GM19035 (cell line): ENCODE results near the gene ASAP2.

Experiments
- ATAC-seq: cut with Tn5 transposase; IDR thresholded peaks from one replicate; pipeline ENCODE4 v1.9.1; 2021; ENCODE audit not compliant: unreplicated experiment

ASAP2 gene

GRCh38 chr2:9205963-9206948 is at the start of gene ASAP2:
ASAP2 (plus strand) TSS chr2:9206812; CDS start chr2:9207105, 293 bp downstream.
- ATAC-seq: peak; percentile 68

GRCh38 chr2:9158786-9159779 is 47.5 kb upstream of the ASAP2 start:
- ATAC-seq: no peak

DNA sequence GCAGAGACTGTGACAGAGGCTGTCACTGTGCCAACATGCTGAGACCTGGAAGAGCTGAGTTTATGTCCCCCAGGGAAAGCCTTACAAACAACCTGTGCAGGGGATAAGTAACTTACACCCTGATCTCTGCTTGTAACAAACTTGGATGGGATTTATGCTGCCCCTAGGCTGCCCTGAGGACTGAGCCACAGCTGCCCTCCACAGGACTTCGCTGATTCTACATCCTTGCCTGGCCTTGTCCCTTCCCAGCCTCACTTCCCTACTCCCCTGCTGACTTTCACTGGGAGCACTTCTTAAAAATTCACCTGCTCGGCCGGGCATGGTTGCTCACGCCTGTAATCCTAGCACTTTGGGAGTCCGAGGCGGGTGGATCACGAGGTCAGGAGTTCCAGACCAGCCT is 45.9 kb upstream of the ASAP2 start:
- no peak for ATAC-seq

- ATAC-seq: no peak
These were observed 43.8 kb upstream of the ASAP2 start for GRCh38 chr2:9162841-9163240.

DNA sequence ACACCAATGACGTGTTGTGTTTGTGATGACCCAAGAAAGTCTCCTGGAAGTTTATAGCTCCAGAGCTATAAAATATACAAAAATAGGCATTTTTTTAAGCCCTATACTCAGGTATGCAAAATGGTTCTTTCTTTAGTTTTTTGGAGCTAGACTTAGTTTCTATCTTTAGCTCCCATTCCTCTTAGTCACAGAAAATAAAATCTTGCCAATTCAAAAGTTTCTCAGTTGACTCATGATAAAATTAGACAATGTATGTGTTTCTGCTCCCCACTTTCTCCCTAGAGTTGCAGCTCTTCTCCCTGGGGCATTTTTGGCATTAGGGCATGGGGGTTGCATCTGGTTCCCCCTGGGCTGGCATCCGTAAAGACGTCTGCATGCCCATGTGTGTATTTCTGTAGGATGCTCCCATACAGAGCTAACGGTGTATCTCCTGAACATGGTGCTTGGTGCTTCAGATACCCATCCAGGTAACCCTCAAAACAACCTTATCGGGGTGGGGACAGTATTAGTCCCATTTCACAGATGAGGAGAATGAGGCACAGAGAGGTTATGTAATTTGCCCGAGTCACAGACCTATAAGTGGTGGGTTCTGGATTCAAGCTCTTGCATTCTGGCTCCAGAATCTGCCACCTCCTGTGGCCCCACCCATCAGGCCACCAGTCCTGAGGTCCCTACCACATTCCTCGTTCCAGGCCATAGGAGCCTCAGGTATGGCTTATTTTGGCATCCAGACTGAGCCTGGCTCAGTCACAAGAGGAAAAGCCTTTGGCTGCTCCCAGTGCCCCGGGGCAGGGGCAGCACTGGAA is 43.1 kb upstream of the ASAP2 start:
- no peak for ATAC-seq

DNA sequence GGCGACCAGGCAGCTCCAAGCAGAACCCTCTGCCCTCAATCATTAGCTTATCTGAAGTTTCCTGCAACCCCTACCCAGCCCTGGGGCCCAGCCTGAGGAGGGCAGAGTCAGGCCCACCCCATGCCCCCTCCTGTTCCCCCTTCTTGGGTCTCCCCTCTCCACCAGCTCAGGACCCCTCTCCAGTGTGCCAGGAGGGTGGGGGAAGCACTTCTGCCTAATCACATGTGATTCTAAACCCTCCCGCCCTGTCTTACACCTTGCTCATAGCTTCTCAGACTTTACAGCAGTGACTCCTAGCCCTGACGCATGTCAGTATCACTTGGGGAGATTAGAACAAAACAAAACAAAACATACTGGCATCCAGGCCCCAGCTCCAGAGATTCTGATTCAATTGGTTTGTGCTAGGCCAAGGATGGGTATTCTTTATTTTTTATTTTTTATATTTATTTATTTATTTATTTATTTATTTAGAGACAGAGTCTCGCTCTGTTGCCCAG is 42.5 kb upstream of the ASAP2 start:
- no peak for ATAC-seq

- ATAC-seq: no peak
These were observed 41.0 kb upstream of the ASAP2 start for GRCh38 chr2:9165625-9166024.

DNA sequence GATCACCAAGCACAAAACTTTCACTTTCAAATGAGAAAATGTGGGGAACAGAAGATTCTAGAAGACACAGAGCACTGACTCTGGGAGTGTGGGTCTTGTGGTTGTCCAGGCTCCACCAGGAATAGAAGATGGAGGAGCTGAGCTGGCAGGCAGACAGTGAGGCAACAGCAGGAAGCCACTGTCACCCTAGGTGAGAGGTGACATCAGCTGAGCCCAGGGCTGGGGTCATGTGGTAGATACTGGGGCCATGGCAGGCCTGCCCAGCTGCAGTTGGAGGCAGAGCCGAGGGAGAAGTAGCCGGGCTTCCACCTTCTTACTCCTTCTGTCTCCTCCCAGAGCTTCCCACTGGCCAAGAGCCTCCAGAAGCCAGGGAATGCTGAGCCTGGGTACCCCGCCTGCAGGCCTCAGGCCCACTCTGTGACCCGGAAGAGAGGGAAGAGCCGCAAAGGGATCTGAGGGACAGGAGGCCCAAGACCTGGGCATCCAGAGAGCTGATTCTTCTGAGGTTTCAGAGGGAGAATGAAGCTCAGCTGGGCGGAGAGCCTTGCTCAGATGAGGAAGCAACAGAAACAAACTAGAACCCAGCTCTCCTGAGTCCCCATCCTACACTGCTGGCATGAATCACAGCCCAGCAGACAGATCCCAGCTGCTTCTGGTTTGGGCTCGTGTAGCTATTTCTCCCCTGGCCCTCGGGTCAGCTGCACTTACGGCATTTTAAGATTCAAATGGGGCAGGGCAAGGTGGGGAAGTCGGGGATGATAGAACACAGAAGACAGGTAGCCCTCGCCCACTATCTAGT is 39.8 kb upstream of the ASAP2 start:
- ATAC-seq: no peak

GRCh38 chr2:9167718-9168657 is 38.6 kb upstream of the ASAP2 start:
- no peak for ATAC-seq

DNA sequence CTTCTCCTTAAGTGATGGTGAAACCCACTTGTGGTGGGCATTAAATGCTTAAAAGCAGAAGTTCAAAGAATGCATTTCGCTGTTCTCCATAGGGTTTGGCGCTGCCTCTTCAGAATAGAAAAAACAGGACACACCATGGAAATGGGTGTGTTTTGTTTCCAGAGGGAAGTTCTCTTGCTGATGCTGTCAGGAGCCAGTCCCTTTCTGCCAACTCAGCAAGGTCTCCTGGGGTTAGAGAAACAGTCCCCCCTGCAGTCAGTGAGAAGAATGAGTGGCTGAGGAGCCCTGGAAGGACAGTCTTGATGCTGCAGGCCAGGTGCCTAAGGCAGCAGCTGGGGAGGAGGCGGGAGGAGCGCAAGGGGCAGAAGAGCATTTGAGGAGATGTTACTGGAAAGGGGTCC is 37.8 kb upstream of the ASAP2 start:
- ATAC-seq: no peak

- ATAC-seq: no peak
These were observed 37.1 kb upstream of the ASAP2 start for GRCh38 chr2:9169349-9170107.

DNA sequence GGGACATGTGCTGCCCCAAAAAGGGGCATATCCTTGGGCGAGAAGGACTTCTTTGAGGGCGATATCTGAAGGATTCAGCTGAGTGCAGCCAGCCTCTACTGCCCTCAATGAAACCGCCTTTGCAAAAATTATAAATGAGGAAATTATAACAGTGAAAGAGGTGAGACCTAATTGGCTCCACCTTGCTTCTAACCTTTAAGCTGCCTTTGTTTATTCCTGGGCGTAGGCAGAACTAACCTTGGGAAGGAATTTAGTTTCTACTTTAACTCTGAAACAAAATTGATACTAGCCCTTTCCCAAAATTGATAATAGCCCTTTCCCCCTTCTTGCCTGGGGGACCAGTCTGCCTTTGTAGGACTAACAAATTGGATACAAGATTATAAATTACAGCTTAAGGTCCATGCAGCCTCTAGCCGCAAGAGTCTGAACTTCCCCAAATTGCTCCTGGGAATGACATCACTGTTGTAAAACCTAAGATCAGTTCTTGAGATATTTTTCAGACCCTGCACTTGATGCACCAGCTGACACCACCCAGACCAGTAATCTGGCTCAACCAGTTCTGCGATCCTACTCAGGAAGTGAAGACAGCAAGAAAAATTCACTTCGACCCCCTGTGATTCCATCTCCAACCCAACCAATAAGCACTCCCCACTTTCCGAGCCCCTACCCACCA is 36.0 kb upstream of the ASAP2 start:
- ATAC-seq: no peak

DNA sequence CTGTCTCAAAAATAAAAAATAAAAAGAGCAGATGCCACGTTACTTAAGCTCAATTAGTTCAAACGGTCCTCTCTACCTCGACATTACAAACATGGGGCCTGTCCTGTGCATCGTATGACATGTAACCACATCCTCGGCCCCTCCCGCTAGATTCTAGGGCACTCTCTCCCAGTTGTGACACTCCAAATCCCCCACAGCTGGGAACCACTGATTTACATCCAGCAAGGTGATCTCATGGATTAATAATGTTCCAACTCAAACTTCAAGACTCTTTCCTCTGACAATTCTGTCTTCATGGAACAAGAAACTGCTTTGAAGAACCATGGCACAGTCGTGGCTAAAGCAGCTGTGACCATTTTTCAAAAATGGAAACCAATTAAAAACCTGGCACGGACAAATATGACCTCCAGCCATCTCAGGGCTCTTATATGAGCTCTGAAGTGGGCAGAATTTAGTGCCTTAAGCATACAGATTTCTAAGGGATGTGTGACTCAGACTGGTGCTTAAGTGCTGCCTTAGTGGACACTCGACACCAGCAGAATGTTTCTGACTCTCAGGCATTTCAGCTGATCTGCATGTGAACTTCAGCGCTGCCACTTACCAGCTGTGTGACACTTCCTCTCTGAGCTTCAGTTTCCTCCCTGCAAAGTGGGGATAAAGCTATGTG is 31.7 kb upstream of the ASAP2 start:
- no peak for ATAC-seq

- ATAC-seq: peak; percentile 65
These were observed 28.3 kb upstream of the ASAP2 start for GRCh38 chr2:9178110-9178903.

DNA sequence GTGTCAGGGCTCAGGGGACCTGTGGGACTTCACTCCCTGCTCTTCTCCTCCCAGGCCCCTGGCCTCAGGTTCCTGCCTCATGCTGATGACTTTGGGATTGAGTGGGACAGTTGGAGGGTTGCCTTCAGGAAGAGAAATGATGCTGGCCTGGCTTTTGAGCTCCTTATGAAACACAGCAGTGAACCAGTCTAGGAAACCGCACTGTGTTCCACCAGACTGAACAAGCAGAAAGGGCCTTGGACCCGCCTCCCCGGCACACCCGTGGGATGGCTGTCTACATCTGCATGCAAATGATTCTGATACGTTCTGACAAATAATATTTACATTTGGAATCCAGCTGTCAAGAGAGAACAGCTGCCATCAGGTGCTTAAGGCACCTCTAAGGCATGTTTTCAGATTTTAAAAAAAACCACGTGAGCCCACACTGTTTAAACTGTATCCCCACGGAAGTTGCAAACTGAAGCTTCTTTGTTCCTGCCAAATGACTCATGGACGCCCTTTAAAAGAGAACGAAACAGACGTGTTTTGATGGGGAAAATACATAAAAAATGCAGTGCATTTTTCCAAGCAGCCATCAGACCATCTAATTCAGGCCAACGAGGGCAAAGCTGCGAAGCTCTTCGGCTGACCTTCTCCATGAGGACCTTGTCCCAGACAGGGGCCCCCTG is 27.6 kb upstream of the ASAP2 start:
- ATAC-seq: peak; percentile 58
